Peyer's patch (tissue), 4 donors: ENCODE measurements around the gene HAPLN2.

Experiments used
- POLR2A ChIP-seq, 2 donors: fragments of 450-650 bp; IDR thresholded peaks; one replicate each; pipeline ENCODE4 v1.5.1; 2017; ENCODE audit warnings: antibody characterized with exemption in 2 of 2, mild to moderate bottlenecking in 2 of 2, moderate library complexity in 2 of 2
- TF ChIP-seq, protein P1 (sequence below), 6 experiments: fragments of 450-650 bp in 4 of 6; fragments of 200-600 bp in 2 of 6; sonication (generic) in 1 of 6; IDR thresholded peaks; one replicate each; pipeline ENCODE4 v1.5.1; 2017 to 2019; ENCODE audit warnings: antibody characterized with exemption in 6 of 6, mild to moderate bottlenecking in 3 of 6, moderate library complexity in 1 of 6

DNA sequence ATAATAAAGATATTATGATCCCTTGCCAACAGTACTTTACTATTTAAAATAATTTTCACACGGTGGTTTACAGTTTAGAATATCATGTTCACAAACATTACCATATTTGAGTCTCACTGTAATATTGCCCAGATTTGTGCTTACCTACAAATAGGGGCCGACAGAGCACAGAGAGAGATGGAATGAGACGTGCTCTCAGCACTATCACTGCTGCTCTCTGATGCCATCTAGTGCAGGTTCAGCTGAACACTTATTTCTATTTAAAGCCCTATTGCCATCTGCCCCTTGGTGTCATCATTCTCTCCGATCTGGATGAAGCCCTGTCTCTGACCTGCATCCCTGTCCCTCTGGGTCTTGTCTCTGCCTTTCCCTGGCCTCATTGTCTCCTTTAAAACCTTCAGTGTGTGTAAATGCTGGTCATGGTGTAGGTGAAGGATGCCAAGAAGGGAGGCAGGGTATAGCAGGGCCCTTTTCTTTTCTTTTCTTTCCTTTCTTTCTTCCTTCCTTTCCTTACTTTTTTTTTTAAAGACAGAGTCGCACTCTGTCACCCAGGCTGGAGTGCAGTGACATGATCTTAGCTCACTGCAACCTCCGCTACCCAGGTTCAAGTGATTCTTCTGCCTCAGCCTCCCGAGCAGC lies 11.1 kb upstream of the HAPLN2 start:
- TF ChIP-seq, protein P1, sequence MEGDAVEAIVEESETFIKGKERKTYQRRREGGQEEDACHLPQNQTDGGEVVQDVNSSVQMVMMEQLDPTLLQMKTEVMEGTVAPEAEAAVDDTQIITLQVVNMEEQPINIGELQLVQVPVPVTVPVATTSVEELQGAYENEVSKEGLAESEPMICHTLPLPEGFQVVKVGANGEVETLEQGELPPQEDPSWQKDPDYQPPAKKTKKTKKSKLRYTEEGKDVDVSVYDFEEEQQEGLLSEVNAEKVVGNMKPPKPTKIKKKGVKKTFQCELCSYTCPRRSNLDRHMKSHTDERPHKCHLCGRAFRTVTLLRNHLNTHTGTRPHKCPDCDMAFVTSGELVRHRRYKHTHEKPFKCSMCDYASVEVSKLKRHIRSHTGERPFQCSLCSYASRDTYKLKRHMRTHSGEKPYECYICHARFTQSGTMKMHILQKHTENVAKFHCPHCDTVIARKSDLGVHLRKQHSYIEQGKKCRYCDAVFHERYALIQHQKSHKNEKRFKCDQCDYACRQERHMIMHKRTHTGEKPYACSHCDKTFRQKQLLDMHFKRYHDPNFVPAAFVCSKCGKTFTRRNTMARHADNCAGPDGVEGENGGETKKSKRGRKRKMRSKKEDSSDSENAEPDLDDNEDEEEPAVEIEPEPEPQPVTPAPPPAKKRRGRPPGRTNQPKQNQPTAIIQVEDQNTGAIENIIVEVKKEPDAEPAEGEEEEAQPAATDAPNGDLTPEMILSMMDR (IDR thresholded peaks at IDR 0.05): peak; percentile 53 to 93 (median 82)
- no peak for TF ChIP-seq POLR2A (IDR thresholded peaks at IDR 0.05)
